K562 (cell line): ENCODE measurements around the gene CCDC192. TPM values are rescaled to one million over a fixed set of nuclear protein-coding genes. Genes with fewer than 3 reads are reported as not detected.

Experiments used
- ATAC-seq: fragments of 200-7000 bp; cut with Tn5 transposase; 3 replicates; pipeline ENCODE4 v1.9.1; 2020; ENCODE audit warnings: moderate library complexity
- BruUV-seq: library from RNA; stranded (reverse); fragments of 400-500 nt; replicated peaks from 2 replicates; lab custom pipeline; 2021; lab: Mats Ljungman, UMichigan
- CTCF ChIA-PET: fragments of 300-600 bp; formaldehyde crosslinking; extraction: SDS; loops from one replicate; lab custom pipeline; 2021; ENCODE audit warnings: low intra/inter-chr PET ratio; lab: Yijun Ruan, JAX
- POLR2A ChIA-PET: fragments of 300-600, 350-650 bp; sonication (Branson Sonifier 250); formaldehyde crosslinking; extraction: SDS; loops from one replicate; lab custom pipeline; 2021; ENCODE audit warnings: antibody characterized with exemption, inconsistent platforms; lab: Yijun Ruan, JAX
- DNase-seq, 4 experiments: peaks; one replicate each; pipeline versions ENCODE4 v3.0.0 to v3.0.0-alpha.2; 2011 to 2018; ENCODE audit warnings: low spot score in 3 of 4, mixed read lengths in 3 of 4; ENCODE audit errors: extremely low read depth in 1 of 4
- FAIRE-seq: peaks from 2 replicates; lab custom pipeline; 2011; peaks lifted over from hg19 to GRCh38; lab: Jason Lieb, UNC
- H2AFZ ChIP-seq: 2 replicates; pipeline ENCODE4 v1.6.0; 2011; ENCODE audit warnings: low read depth, low read length, control low read depth, inconsistent platforms
- H3K27ac ChIP-seq: fragments of 200-600 bp; 3 replicates; pipeline ENCODE4 v1.8.0; 2011; ENCODE audit warnings: low read depth, mild to moderate bottlenecking, control low read depth, inconsistent platforms, low read length, moderate library complexity, mixed read lengths; ENCODE audit errors: extremely low read depth
- H3K27me3 ChIP-seq, 2 experiments: fragments of 300-600 bp in 1 of 2; 2 replicates in 1 of 2; 3 replicates in 1 of 2; pipeline versions ENCODE4 v1.6.0 to v1.8.0; 2011; ENCODE audit warnings: inconsistent platforms in 2 of 2, low read length in 2 of 2, mild to moderate bottlenecking in 1 of 2, mixed read lengths in 1 of 2, moderate library complexity in 1 of 2; ENCODE audit not compliant: control insufficient read depth in 2 of 2, insufficient read depth in 2 of 2
- H3K36me3 ChIP-seq: fragments of 300-600 bp; 3 replicates; pipeline ENCODE4 v1.8.0; 2011; ENCODE audit warnings: mild to moderate bottlenecking, low read length, inconsistent platforms; ENCODE audit not compliant: control insufficient read depth, insufficient read depth
- H3K4me1 ChIP-seq, 2 experiments: fragments of 200-600 bp in 1 of 2; replicated peaks in 1 of 2; 2 replicates in 1 of 2; 3 replicates in 1 of 2; pipeline versions ENCODE4 v1.5.1 to v1.8.0; 2011; ENCODE audit warnings: inconsistent platforms in 2 of 2, low read length in 2 of 2, mild to moderate bottlenecking in 1 of 2, mixed read lengths in 1 of 2, moderate library complexity in 1 of 2; ENCODE audit not compliant: control insufficient read depth in 2 of 2, insufficient read depth in 2 of 2
- H3K4me2 ChIP-seq: 2 replicates; pipeline ENCODE4 v1.6.1; 2011; ENCODE audit warnings: low read length, control low read depth, inconsistent platforms, mixed read lengths; ENCODE audit not compliant: insufficient read depth
- H3K4me3 ChIP-seq: fragments of 200-600 bp; sonication (generic), shearing (Covaris generic); 2 replicates; pipeline ENCODE4 v1.5.1; 2016; ENCODE audit warnings: control low read depth, inconsistent platforms
- H3K79me2 ChIP-seq: fragments of 200-600 bp; 3 replicates; pipeline ENCODE4 v1.8.0; 2011; ENCODE audit warnings: low read length, inconsistent platforms; ENCODE audit not compliant: control insufficient read depth, insufficient read depth
- H3K9ac ChIP-seq, 2 experiments: 2 replicates each; pipeline versions ENCODE4 v1.6.0 to v1.6.1; 2011; ENCODE audit warnings: low read depth in 2 of 2, low read length in 2 of 2, control low read depth in 1 of 2, inconsistent platforms in 1 of 2, mild to moderate bottlenecking in 1 of 2, mixed read lengths in 1 of 2; ENCODE audit not compliant: insufficient read depth in 1 of 2
- H3K9me1 ChIP-seq: one replicate; pipeline ENCODE4 v1.6.0; 2011; ENCODE audit warnings: inconsistent platforms, mild to moderate bottlenecking, low read length, moderate library complexity; ENCODE audit not compliant: control insufficient read depth, insufficient read depth
- H3K9me3 ChIP-seq: replicated peaks from 2 replicates; pipeline ENCODE4 v1.5.1; 2011; ENCODE audit warnings: low read depth, low read length, inconsistent platforms; ENCODE audit not compliant: control insufficient read depth, insufficient read depth
- H4K20me1 ChIP-seq: replicated peaks from 2 replicates; pipeline ENCODE4 v1.6.1; 2011; ENCODE audit warnings: low read length, inconsistent platforms, mixed read lengths; ENCODE audit not compliant: control insufficient read depth, insufficient read depth
- ARID1B ChIP-seq: fragments of 450-650 bp; IDR thresholded peaks from 2 replicates; pipeline ENCODE4 v1.6.1; 2016; ENCODE audit warnings: antibody characterized with exemption, mild to moderate bottlenecking, inconsistent platforms
- ARID2 ChIP-seq: fragments of 450-650 bp; IDR thresholded peaks from 2 replicates; pipeline ENCODE4 v1.6.1; 2017; ENCODE audit warnings: antibody characterized with exemption, mild to moderate bottlenecking
- ELF4 ChIP-seq: fragments of 450-650 bp; formaldehyde crosslinking; IDR thresholded peaks from 2 replicates; pipeline ENCODE4 v1.4.0; 2022; ENCODE audit warnings: missing genetic modification characterization
- FOSL1 ChIP-seq: fragments of 200-800 bp; sonication (Bioruptor generic); conservative IDR thresholded peaks from 2 replicates; pipeline ENCODE4 v1.6.1; 2016; ENCODE audit warnings: missing genetic modification characterization, missing compliant biosample characterization
- GABPB1 ChIP-seq: sonication (generic); formaldehyde crosslinking; IDR thresholded peaks from 2 replicates; pipeline ENCODE4 v1.8.0; 2022; ENCODE audit warnings: mild to moderate bottlenecking, missing genetic modification reagents
- RBM39 ChIP-seq: fragments of 200-400 bp; formaldehyde crosslinking; optimal IDR thresholded peaks from 2 replicates; pipeline ENCODE3; 2018; ENCODE audit warnings: low read depth, low read length
- SNRNP70 ChIP-seq: fragments of 200-400 bp; formaldehyde crosslinking; optimal IDR thresholded peaks from 2 replicates; pipeline ENCODE3; 2017; ENCODE audit warnings: low read depth, low read length
- ZBED1 ChIP-seq: IDR thresholded peaks from 2 replicates; pipeline ENCODE4 v1.6.1; 2014
- in situ Hi-C: fragments of 300-500 bp; cut with MboI; formaldehyde crosslinking; loops from 4 replicates; pipeline ENCODE4 v1.15.0; 2018; ENCODE audit warnings: inconsistent platforms, mixed read lengths
- intact Hi-C: fragments of 100-400 bp; cut with micrococcal nuclease; formaldehyde crosslinking; loops from 2 replicates; pipeline ENCODE4 v1.14.2; 2022
- polyA plus RNA-seq, 8 experiments: library from polyadenylated mRNA; depleted of rRNA in 4 of 8; stranded (reverse) in 5 of 8; unstranded in 3 of 8; fragments of >200 nt; fragmentation: Nextera tagmentation in 2 of 8; fragmentation: Illumina TruSeq in 1 of 8; extraction: Ambion mirVana in 2 of 8; extraction: Trizol in 1 of 8; gene quantifications; 2 replicates each; pipeline versions ENCODE4 v1.2.1 to v1.2.3, GENCODE V29; 2011 to 2014; ENCODE audit warnings: inconsistent platforms in 1 of 8, missing spikeins in 1 of 8
- total RNA-seq, 7 experiments: library from RNA; depleted of rRNA in 6 of 7; stranded (reverse); fragments of >200 nt in 6 of 7; fragmentation: Illumina TruSeq in 2 of 7; extraction: Trizol in 2 of 7; gene quantifications; 2 replicates each; pipeline versions ENCODE4 v1.2.1 to v1.2.3, GENCODE V29; 2011 to 2021; ENCODE audit warnings: low replicate concordance in 1 of 7
- TF ChIP-seq, protein P1 (sequence below): sonication (generic); formaldehyde crosslinking; IDR thresholded peaks from 2 replicates; pipeline ENCODE4 v1.8.0; 2022; ENCODE audit warnings: missing genetic modification reagents, mild to moderate bottlenecking, borderline replicate concordance
- TF ChIP-seq, protein P2 (sequence below): fragments of 450-650 bp; IDR thresholded peaks from 2 replicates; pipeline ENCODE4 v1.6.1; 2017; ENCODE audit warnings: antibody characterized with exemption, mild to moderate bottlenecking
- TF ChIP-seq, protein P3 (sequence below): conservative IDR thresholded peaks from 2 replicates; pipeline ENCODE4 v1.6.1; 2011; ENCODE audit warnings: low read depth, mild to moderate bottlenecking, low read length; ENCODE audit not compliant: control insufficient read depth
- TF ChIP-seq, protein P4 (sequence below): IDR thresholded peaks from 2 replicates; pipeline ENCODE4 v1.6.1; 2012; ENCODE audit warnings: low read depth, low read length, improper control_type of control experiment, borderline replicate concordance

Gene CCDC192
- total and polyA plus RNA-seq, 9 of the 15 experiments (the other 6 are each of a cell fraction or from before 2014, with no cell fraction given): 0.21 to 0.66 (median 0.38) TPM; not detected in 2

DNA sequence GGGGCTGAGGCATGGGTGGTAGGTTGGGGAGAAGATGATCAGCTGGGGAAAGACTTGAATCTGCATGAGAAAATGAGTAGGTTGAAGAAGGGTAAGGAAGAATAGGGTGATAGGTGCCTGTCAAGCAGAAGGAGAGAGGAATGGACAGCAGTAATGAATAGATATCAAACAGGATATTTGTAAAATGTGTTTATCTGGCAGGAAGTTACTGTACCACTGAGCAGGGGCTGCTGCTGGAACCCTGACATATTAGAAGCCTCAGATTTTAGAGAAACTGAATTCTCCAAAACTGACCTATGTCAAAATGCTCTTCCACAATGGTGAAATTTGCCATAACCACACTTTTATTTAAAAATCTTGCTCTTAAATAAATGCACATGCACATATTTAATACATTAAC, 41.0 kb downstream of the CCDC192 start:
- DNase-seq: no peak
- Histone ChIP-seq H4K20me1 (no peaks in the 10 kb centered on the region), H3K9ac (no peak overlapping the region), H3K9me3 (no peaks in the 10 kb centered on the region), H3K4me3 (no peak overlapping the region), H3K4me1 (peaks cover 0 to 4% of the 10 kb centered on the region in 2 experiments; a peak in 2 of 5 replicates), H2AFZ (no peak overlapping the region), H3K79me2 (no peaks in the 10 kb centered on the region), H3K36me3 (no peaks in the 10 kb centered on the region), H3K27ac (no peak overlapping the region), H3K27me3 (no peaks in the 10 kb centered on the region; a peak in 1 of 5 replicates), H3K9me1 (no peaks in the 10 kb centered on the region), H3K4me2 (no peak overlapping the region)
- FAIRE-seq: no peak
- intact Hi-C loops (loop anchor here (10.0 kb wide), 2 partner anchors 341 to 1391 kb away; partner anchors contain the start of gene SLC12A2), in situ Hi-C loops (no loop called here)
- ChIA-PET CTCF (no interaction called here), POLR2A (no interaction called here)
- BruUV-seq: no TSS peak
- ATAC-seq: no peak
- no peak for TF ChIP-seq RBM39
- no peak for TF ChIP-seq FOSL1 (tag)
- no peak for TF ChIP-seq ELF4
- TF ChIP-seq, protein P1, sequence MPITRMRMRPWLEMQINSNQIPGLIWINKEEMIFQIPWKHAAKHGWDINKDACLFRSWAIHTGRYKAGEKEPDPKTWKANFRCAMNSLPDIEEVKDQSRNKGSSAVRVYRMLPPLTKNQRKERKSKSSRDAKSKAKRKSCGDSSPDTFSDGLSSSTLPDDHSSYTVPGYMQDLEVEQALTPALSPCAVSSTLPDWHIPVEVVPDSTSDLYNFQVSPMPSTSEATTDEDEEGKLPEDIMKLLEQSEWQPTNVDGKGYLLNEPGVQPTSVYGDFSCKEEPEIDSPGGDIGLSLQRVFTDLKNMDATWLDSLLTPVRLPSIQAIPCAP (CRISPR knock-in tag): no peak
- TF ChIP-seq SNRNP70: no peak
- TF ChIP-seq, protein P2, sequence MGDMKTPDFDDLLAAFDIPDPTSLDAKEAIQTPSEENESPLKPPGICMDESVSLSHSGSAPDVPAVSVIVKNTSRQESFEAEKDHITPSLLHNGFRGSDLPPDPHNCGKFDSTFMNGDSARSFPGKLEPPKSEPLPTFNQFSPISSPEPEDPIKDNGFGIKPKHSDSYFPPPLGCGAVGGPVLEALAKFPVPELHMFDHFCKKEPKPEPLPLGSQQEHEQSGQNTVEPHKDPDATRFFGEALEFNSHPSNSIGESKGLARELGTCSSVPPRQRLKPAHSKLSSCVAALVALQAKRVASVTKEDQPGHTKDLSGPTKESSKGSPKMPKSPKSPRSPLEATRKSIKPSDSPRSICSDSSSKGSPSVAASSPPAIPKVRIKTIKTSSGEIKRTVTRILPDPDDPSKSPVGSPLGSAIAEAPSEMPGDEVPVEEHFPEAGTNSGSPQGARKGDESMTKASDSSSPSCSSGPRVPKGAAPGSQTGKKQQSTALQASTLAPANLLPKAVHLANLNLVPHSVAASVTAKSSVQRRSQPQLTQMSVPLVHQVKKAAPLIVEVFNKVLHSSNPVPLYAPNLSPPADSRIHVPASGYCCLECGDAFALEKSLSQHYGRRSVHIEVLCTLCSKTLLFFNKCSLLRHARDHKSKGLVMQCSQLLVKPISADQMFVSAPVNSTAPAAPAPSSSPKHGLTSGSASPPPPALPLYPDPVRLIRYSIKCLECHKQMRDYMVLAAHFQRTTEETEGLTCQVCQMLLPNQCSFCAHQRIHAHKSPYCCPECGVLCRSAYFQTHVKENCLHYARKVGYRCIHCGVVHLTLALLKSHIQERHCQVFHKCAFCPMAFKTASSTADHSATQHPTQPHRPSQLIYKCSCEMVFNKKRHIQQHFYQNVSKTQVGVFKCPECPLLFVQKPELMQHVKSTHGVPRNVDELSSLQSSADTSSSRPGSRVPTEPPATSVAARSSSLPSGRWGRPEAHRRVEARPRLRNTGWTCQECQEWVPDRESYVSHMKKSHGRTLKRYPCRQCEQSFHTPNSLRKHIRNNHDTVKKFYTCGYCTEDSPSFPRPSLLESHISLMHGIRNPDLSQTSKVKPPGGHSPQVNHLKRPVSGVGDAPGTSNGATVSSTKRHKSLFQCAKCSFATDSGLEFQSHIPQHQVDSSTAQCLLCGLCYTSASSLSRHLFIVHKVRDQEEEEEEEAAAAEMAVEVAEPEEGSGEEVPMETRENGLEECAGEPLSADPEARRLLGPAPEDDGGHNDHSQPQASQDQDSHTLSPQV: no peak
- TF ChIP-seq GABPB1: no peak
- TF ChIP-seq, protein P3, sequence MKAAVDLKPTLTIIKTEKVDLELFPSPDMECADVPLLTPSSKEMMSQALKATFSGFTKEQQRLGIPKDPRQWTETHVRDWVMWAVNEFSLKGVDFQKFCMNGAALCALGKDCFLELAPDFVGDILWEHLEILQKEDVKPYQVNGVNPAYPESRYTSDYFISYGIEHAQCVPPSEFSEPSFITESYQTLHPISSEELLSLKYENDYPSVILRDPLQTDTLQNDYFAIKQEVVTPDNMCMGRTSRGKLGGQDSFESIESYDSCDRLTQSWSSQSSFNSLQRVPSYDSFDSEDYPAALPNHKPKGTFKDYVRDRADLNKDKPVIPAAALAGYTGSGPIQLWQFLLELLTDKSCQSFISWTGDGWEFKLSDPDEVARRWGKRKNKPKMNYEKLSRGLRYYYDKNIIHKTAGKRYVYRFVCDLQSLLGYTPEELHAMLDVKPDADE: no peak
- TF ChIP-seq ARID2: no peak
- TF ChIP-seq, protein P4, sequence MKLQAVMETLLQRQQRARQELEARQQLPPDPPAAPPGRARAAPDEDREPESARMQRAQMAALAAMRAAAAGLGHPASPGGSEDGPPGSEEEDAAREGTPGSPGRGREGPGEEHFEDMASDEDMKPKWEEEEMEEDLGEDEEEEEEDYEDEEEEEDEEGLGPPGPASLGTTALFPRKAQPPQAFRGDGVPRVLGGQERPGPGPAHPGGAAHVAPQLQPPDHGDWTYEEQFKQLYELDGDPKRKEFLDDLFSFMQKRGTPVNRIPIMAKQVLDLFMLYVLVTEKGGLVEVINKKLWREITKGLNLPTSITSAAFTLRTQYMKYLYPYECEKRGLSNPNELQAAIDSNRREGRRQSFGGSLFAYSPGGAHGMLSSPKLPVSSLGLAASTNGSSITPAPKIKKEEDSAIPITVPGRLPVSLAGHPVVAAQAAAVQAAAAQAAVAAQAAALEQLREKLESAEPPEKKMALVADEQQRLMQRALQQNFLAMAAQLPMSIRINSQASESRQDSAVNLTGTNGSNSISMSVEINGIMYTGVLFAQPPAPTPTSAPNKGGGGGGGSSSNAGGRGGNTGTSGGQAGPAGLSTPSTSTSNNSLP: no peak
- TF ChIP-seq ARID1B: no peak
- no peak for TF ChIP-seq ZBED1
